Adipocyte (in vitro differentiated cells): Measurements from ENCODE around the gene ATP2A3.

Experiments used
- DNase-seq: peaks from one replicate; pipeline ENCODE4 v3.0.0-alpha.2; 2015; ENCODE audit warnings: low read depth
- H3K27me3 ChIP-seq: replicated peaks from 2 replicates; pipeline ENCODE4 v1.7.0; 2013; ENCODE audit warnings: mild to moderate bottlenecking, low read length, moderate library complexity; ENCODE audit not compliant: control insufficient read depth, insufficient read depth
- H3K36me3 ChIP-seq: 2 replicates; pipeline ENCODE4 v1.7.0; 2013; ENCODE audit warnings: low read length, mild to moderate bottlenecking, moderate library complexity; ENCODE audit not compliant: control insufficient read depth, insufficient read depth, severe bottlenecking
- H3K4me1 ChIP-seq: 2 replicates; pipeline ENCODE4 v1.7.0; 2013; ENCODE audit warnings: mild to moderate bottlenecking, low read length, moderate library complexity; ENCODE audit not compliant: control insufficient read depth, insufficient read depth
- H3K4me3 ChIP-seq: 2 replicates; pipeline ENCODE4 v1.7.0; 2013; ENCODE audit warnings: mild to moderate bottlenecking, low read length, moderate library complexity
- H3K9ac ChIP-seq: 2 replicates; pipeline ENCODE4 v1.7.0; 2013; ENCODE audit warnings: mild to moderate bottlenecking, low read length, moderate library complexity
- H3K9me3 ChIP-seq: 2 replicates; pipeline ENCODE4 v1.7.0; 2013; ENCODE audit warnings: mild to moderate bottlenecking, low read length, moderate library complexity; ENCODE audit not compliant: control insufficient read depth

ATP2A3 gene

GRCh38 chr17:3935825-3936355 is 28.3 kb downstream of the ATP2A3 start:
- Histone ChIP-seq H3K27me3 (no peaks in the 10 kb centered on the region), H3K36me3 (no peaks in the 10 kb centered on the region), H3K4me3 (no peak overlapping the region), H3K4me1 (no peaks in the 10 kb centered on the region), H3K9me3 (no peaks in the 10 kb centered on the region), H3K9ac (no peak overlapping the region)
- DNase-seq, result peak; percentile 27

DNA sequence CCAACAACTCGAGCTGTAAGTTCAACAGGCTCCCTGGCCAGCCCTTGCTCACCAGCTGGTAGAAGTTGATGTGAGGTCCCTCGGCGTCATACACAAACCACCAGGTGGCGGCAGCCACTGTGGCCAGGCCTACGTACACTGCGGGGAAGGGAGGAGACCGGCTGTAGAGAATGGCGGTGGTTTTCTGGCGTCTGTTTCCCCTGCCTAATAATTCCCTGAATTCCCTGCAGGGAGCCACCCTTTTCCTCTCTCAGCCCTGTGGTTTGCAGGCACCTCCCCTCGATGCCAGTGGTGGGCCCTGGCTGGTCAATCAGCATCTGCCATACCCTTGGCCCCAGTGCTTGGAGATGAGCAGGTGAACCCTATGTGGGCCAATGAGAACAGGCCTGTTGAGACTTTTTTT is 29.1 kb downstream of the ATP2A3 start:
- no peaks in the 10 kb centered on the region for H3K36me3 ChIP-seq
- peak; percentile 21 for DNase-seq
- no peak overlapping the region for H3K9ac ChIP-seq

DNA sequence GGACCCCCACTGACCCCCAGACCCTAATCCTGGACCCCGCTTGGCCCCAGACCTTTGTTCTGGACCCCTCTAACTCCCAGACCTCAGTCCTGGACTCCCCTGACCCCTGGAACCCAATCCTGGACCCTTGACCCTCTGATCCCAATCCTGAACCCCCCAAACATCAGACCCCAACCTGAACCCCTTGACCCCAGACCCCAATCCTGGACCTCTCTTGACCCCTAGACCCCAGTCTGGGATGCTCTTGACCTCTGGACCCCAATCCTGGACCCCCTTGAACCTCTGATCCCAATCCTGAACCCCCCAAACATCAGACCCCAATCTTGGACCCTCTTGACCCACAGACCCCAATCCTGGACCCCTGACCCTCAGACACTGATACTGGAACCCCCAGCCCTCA is 34.5 kb downstream of the ATP2A3 start:
- Histone ChIP-seq H3K4me1 (peaks cover 4% of the 10 kb centered on the region), H3K27me3 (peaks cover 6% of the 10 kb centered on the region), H3K4me3 (no peak overlapping the region), H3K9me3 (no peaks in the 10 kb centered on the region), H3K36me3 (no peaks in the 10 kb centered on the region), H3K9ac (no peak overlapping the region)
- DNase-seq, result no peak

More for the DNA sequence above, 29.1 kb downstream of the ATP2A3 start:
- H3K9me3 ChIP-seq, result no peaks in the 10 kb centered on the region
- no peak overlapping the region for H3K4me3 ChIP-seq
- no peaks in the 10 kb centered on the region for H3K27me3 ChIP-seq
- no peaks in the 10 kb centered on the region for H3K4me1 ChIP-seq

DNA sequence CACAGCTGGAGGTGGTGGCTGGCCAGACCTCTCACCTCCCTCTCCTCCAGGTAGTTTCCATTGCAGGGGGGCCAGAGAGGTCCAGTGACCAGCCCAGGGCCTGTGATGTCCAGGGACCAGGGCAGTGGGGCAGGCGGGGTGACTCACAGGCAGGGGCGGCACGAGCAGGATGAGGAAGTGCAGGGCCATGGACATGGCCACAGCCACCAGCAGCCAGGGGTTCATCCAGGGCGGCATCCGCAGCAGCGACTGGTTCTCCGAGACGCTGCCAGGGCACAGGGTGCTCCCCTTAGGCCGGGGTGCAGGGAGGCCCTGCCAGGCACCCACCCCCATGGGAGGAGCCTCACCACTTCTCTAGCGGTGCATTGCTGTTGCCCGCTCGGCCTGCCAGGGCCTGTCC is 35.1 kb downstream of the ATP2A3 start:
- Histone ChIP-seq H3K36me3 (no peaks in the 10 kb centered on the region), H3K9ac (no peak overlapping the region), H3K4me1 (peaks cover 10% of the 10 kb centered on the region), H3K9me3 (no peaks in the 10 kb centered on the region), H3K4me3 (no peak overlapping the region), H3K27me3 (peaks cover 12% of the 10 kb centered on the region)
- no peak for DNase-seq

DNA sequence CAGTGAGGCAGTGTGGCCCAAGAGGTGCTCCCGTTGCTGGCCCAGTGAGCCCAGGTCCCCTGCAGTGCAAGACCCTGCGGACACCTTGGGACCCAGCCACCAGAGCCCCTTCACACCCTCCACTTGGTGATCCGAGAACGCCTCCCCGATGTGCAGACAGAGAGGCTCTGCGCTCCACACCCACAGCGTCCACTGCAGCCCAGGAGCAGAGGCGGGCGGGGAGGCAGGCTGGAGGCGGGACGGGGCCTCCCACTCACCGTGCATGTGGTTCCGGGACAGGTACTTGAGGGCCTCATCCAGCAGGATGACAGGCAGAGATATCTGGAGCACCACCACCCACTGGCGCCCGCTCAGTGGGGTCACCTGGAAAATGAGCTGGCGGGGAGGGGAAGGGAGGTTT is 35.8 kb downstream of the ATP2A3 start:
- no peaks in the 10 kb centered on the region for H3K9me3 ChIP-seq
- DNase-seq, result no peak

DNA sequence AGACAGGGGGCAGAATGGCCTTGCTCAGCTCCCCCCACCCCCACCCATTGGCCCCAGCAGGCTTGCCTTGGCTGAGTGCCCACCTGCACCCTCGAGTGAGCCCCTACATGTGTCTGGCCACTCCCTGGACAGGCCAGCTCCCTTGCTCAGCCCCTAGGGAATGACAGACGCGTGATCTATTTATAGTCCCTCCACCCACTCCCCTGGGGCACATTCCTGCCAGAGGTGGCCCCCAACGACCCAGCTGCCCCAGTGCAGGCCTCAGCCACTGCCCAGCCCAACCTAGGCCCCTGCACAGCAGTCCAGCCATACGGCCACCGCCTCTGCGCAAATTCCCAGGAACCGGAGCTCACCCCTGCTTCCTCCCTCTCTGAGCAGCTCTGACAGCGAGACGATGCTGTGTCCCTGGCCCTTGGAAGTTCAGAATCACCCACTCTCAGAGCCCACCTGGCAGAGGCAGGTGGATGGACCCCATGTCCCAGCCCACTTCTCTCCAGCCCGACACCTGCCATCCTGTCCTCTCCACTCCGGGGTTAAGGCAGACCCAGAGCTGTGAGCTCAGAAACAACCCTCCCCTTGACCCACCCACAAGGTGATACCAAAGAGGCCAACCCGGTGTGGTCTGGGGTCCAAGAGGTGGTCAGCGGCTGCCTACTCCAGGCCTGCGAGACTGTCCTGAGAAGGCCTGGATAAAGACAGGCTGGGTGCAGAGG is 36.5 kb downstream of the ATP2A3 start:
- Histone ChIP-seq H3K9ac (no peak overlapping the region), H3K4me3 (no peak overlapping the region), H3K36me3 (no peaks in the 10 kb centered on the region), H3K9me3 (no peaks in the 10 kb centered on the region), H3K4me1 (peaks cover 10% of the 10 kb centered on the region), H3K27me3 (peaks cover 25% of the 10 kb centered on the region)
- peak; percentile 7 for DNase-seq

More for the DNA sequence above, 35.8 kb downstream of the ATP2A3 start:
- no peak overlapping the region for H3K9ac ChIP-seq
- H3K36me3 ChIP-seq, result no peaks in the 10 kb centered on the region
- peaks cover 10% of the 10 kb centered on the region for H3K4me1 ChIP-seq
- H3K4me3 ChIP-seq, result no peak overlapping the region
- peaks cover 19% of the 10 kb centered on the region for H3K27me3 ChIP-seq

DNA sequence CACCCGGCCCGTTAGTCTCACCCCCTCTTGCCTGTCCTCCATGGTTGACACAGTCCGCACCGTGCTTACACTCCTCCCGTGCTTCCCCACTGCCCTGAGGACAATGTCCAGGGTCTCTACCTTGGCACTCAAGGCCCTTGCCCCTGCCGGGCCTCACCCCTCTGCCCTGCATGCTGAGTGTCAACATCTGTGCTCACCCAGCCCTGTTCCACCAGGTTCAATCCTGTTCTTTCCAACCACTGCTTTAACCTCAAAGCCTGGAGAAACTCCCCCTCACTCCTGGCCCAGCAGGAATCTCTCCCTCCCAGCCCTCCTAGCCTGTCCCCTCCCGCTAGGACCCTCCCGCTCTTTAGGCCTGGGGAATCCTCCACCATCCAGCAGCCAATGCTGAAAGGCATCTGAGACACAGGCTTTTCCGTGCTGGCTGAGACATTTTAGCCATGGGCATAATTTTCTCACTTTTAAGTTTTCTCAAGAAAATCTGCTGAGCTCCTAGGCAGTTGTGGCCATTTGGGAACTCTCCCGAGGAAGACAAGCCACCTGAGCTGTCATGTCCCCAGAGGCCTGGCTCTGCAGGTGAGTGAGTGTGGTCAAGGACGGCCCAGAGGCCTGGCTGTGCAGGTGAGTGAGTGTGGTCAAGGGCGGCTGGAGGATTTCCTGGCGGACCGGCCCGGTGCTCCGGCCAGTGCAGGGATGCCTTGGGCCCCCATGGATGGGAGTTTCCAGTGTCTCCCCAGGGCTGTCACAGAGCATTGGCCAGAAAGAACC is 37.2 kb downstream of the ATP2A3 start:
- Histone ChIP-seq H3K9ac (no peak overlapping the region), H3K9me3 (no peaks in the 10 kb centered on the region), H3K4me3 (no peak overlapping the region), H3K27me3 (peaks cover 27% of the 10 kb centered on the region), H3K4me1 (peaks cover 10% of the 10 kb centered on the region), H3K36me3 (no peaks in the 10 kb centered on the region)
- DNase-seq, result no peak

DNA sequence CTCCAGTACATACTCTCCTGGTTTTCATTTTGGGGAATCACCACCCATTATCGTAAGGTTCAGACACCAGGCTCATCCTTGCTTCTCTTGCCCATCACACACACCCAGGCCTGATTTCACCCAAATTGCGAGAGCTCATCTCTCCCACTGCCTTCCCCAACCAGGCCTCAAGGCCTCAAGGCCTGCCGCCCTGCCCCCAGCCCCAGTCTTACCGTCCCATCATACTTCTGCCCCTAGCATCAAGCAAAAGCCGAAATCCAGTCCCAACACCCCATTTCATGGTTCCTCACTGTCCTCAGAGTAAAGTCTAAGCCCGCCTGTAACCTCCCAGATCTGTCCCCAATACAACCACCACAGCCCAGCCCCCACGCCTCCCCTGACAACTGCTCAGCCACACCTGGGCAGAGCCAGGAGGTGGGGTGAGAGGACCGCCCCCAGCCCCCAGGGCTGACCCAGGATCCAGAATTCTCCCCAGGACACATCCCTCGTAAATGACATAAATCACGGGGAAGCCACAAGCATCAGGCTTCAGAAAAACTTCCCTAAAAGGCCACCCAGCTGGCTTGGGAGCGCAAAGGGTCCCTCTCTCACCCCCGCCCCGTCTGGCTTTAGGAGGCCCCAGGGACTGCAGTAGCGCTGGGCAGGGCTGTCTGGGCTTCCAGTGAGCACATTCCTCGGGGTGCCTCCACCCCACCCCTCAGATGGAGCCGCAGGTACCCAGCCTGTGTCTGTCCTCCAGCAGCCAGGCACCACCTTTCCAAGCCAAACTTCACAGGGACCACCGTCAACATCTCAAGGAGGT is 38.4 kb downstream of the ATP2A3 start:
- Histone ChIP-seq H3K36me3 (no peaks in the 10 kb centered on the region), H3K9me3 (no peaks in the 10 kb centered on the region), H3K9ac (no peak overlapping the region), H3K4me3 (no peak overlapping the region), H3K4me1 (peaks cover 10% of the 10 kb centered on the region), H3K27me3 (peaks cover 27% of the 10 kb centered on the region)
- DNase-seq, result no peak

- Histone ChIP-seq H3K9me3 (no peaks in the 10 kb centered on the region), H3K4me1 (peaks cover 10% of the 10 kb centered on the region), H3K27me3 (peaks cover 27% of the 10 kb centered on the region), H3K36me3 (no peaks in the 10 kb centered on the region), H3K9ac (peak overlapping the region; percentile 29), H3K4me3 (no peak overlapping the region)
- DNase-seq, result no peak
These were observed 39.5 kb downstream of the ATP2A3 start for GRCh38 chr17:3924512-3925350.

- H3K4me3 ChIP-seq, result no peak overlapping the region
- H3K27me3 ChIP-seq, result peaks cover 27% of the 10 kb centered on the region
- H3K9me3 ChIP-seq, result no peaks in the 10 kb centered on the region
- DNase-seq, result no peak
- H3K36me3 ChIP-seq, result no peaks in the 10 kb centered on the region
- no peak overlapping the region for H3K9ac ChIP-seq
- H3K4me1 ChIP-seq, result peaks cover 10% of the 10 kb centered on the region
These were observed 40.6 kb downstream of the ATP2A3 start for GRCh38 chr17:3923466-3924190.
